Bronchus fibroblast of lung (primary cell): Measurements from ENCODE around the gene DDX11. TPM values are rescaled to one million over a fixed set of nuclear protein-coding genes. Genes with fewer than 3 reads are reported as not detected.

Experiments
- total RNA-seq: library from RNA; depleted of rRNA; stranded (reverse); fragments of >200 nt; gene quantifications from 2 replicates; pipeline ENCODE4 v1.2.3, GENCODE V29; 2015

DDX11 gene
- total RNA-seq, result 26.6 and 27.4 TPM in 2 replicates

GRCh38 chr12:31073527-31074332 is at the start of gene DDX11:
Gene DDX11, plus strand, starts transcription at chr12:31073860. Its CDS starts 4,534 bp downstream, at chr12:31078394.

Other genes starting within 250 kb of the DDX11 start
- 0.50 and 1.5 TPM in 2 replicates for gene TSPAN11, start 147.1 kb upstream of the DDX11 start, total RNA-seq